SH-SY5Y (cell line): ENCODE data around the gene OR2T6.

ENCODE experiments used
- GATA2 ChIP-seq: IDR thresholded peaks from 2 replicates; pipeline ENCODE4 v1.6.1; 2011; ENCODE audit warnings: mild to moderate bottlenecking, low read depth, low read length
- GATA3 ChIP-seq: IDR thresholded peaks from 2 replicates; pipeline ENCODE4 v1.6.1; 2011; ENCODE audit warnings: low read depth, mild to moderate bottlenecking, low read length, moderate library complexity

OR2T6 gene, protein sequence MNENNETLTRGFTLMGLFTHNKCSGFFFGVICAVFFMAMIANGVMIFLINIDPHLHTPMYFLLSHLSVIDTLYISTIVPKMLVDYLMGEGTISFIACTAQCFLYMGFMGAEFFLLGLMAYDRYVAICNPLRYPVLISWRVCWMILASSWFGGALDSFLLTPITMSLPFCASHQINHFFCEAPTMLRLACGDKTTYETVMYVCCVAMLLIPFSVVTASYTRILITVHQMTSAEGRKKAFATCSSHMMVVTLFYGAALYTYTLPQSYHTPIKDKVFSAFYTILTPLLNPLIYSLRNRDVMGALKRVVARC

GRCh38 chr1:248375446-248375845, at the start of gene OR2T6:
Gene OR2T6, plus strand, starts transcription at chr1:248375746. Its CDS starts 11,863 bp downstream, at chr1:248387609.
- no peak for TF ChIP-seq GATA2
- no peak for TF ChIP-seq GATA3

- TF ChIP-seq GATA3 (no peak), GATA2 (no peak)
Measured at GRCh38 chr1:248343451-248343850, 32.1 kb upstream of the OR2T6 start.

DNA sequence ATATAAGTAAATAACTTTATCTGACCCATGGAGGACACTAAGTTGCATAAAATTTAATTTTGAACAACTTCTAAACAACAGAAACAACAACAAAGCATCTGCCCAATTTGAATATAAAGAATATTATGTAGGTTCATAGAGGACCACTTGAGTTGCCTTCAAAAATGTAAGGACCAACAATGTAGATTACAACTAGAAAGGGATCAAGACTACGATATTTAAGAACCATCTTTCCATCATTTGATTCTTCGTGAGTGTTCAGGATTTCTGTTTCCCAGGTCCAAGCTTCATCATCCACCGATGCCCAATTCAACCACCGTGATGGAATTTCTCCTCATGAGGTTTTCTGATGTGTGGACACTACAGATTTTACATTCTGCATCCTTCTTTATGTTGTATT, 27.1 kb upstream of the OR2T6 start, which contains the start of gene OR14C36:
Gene OR14C36, plus strand, starts transcription at position 301 of the 400 bp plus-strand sequence. Its CDS starts 0 bp downstream, at position 301.
- no peak for TF ChIP-seq GATA3
- no peak for TF ChIP-seq GATA2

DNA sequence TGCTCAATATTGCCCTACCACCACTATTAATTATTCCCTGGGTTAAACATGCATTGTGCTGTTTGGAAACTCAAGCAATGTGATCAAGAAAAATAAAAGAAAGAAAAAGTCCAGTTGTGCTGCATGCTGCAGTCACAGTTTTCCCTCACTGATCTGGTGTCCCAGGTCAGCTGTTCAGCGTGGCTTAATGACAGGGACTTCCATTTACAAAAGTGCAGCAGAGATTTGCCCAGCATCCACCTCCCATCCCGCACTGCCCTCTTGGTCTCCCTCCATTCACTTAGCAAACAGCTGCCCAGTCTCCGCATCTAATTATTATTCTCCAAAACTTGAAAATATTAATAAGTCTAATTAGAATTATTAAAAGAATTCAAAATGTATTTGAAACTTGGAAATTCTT, 16.1 kb upstream of the OR2T6 start:
- TF ChIP-seq GATA3: no peak
- TF ChIP-seq GATA2: no peak

- TF ChIP-seq GATA2 (no peak), GATA3 (no peak)
Measured at GRCh38 chr1:248361121-248361715, 14.3 kb upstream of the OR2T6 start, which contains the start of gene OR2T4. Gene OR2T4, plus strand, starts transcription at chr1:248361665. Its CDS starts 0 bp downstream, at chr1:248361665.

DNA sequence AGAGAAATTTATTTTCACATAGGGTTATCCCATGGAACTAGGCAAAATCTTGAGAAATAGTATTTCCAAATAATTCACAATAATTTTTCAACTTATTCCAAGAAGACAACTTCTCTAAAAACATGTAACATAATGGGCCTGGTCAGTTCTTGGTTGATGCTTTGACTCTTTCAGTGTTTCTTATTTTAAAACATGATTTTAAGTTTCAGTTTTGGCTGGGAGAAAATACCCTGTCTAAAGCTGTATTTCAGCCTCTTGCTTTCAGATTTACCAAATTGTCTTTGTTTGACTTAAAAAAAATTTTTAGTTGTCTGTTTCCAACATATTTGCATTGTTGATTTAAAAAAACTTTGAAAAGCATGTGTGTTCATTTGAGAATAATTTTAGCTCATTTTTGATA, 8.9 kb upstream of the OR2T6 start:
- no peak for TF ChIP-seq GATA2
- no peak for TF ChIP-seq GATA3

DNA sequence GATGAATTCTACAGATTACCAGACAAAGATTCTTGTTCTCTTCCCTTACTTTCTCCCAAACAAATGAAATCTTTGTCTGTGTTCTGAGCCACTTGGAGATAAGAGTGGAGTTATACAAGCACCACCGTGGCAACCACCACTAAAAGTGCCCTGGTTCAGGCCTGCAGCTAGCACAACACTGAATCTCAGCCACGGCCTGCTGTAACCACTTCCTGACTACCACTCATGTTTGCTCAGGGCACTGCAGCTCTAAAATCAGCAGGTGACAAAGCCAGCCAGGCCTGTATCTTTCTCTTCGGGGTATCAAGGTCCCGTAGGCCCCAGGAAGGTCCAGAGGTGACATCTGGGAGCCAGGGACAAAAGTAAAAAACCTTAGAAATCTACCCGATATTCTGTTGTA, 3.2 kb upstream of the OR2T6 start:
- no peak for TF ChIP-seq GATA3
- TF ChIP-seq GATA2: no peak

- TF ChIP-seq GATA3: no peak
- no peak for TF ChIP-seq GATA2
Measured at GRCh38 chr1:248373761-248374160, 1.8 kb upstream of the OR2T6 start.

- TF ChIP-seq GATA3: no peak
- TF ChIP-seq GATA2: no peak
Measured at GRCh38 chr1:248376916-248377315, 1.4 kb downstream of the OR2T6 start.

DNA sequence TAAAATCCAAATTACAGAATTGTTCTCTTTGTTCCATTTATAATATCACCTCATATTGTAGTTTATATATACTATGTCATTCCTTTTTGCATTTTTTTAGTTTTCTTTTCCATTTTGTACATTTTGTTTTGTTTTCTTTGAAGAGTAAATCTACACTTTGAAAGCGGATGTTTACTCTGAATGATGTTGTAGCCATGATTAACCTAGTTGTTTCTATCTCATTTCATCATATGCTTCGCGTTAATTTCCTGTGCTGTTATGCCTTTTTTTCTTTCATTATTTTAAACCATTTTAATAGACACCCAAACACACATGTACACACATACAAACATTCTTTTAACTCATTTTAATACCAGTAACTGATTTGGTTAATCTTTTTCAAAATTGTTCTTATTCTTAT, 5.3 kb downstream of the OR2T6 start:
- TF ChIP-seq GATA3 (no peak), GATA2 (no peak)

- TF ChIP-seq GATA2 (no peak), GATA3 (no peak)
Measured at GRCh38 chr1:248388426-248388825, 12.9 kb downstream of the OR2T6 start.

GRCh38 chr1:248393050-248393449, 17.5 kb downstream of the OR2T6 start:
- TF ChIP-seq GATA2 (no peak), GATA3 (no peak)

- no peak for TF ChIP-seq GATA2
- TF ChIP-seq GATA3: no peak
Measured at GRCh38 chr1:248402748-248403147, 27.2 kb downstream of the OR2T6 start, which contains the start of gene OR2T1. Gene OR2T1, plus strand, starts transcription at chr1:248403048. Its CDS starts 3,100 bp downstream, at chr1:248406148.

GRCh38 chr1:248404024-248404423, 28.5 kb downstream of the OR2T6 start:
- no peak for TF ChIP-seq GATA2
- no peak for TF ChIP-seq GATA3

DNA sequence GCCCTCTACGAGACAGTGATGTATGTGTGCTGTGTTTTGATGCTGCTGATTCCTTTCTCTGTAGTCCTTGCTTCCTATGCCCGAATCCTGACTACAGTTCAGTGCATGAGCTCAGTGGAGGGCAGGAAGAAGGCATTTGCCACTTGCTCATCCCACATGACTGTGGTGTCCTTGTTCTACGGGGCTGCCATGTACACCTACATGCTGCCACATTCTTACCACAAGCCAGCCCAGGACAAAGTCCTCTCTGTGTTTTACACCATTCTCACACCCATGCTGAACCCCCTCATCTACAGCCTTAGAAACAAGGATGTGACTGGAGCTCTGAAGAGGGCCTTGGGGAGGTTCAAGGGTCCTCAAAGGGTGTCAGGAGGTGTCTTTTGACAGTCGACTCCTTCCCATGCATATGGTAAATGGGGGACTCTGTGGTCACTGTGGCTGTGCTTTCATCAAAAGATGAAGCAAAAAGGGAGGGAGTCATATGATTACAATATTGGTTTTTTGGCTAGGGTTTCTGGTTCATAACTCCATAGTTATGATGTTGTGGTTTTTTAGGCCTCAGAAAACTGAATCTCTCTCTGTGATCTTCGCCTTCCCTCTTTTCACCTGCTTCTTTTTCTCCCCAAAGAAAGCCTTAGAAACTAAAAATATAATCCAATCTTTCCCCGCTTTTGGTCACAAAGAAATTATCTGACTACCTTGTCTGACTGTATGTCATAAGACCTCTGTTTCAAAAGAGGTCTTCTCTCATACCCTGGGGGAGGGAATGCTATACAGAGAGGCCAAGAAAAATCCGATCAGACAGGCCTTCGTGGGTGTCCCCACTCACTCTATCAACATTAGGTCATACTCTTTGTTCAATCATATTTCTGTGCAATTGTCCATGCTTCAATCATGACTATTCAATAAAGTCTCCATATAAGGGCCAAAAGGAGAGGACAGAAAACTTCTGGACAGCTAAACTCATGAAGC, 31.5 kb downstream of the OR2T6 start:
- no peak for TF ChIP-seq GATA3
- no peak for TF ChIP-seq GATA2
